A549 (cell line): Measurements from ENCODE around the gene VEGFC. TPM values are rescaled to one million over a fixed set of nuclear protein-coding genes. Genes with fewer than 3 reads are reported as not detected.

Source experiments
- ATAC-seq, 2 experiments: fragments of 200-7000 bp in 1 of 2; fragments of >200 bp in 1 of 2; cut with Nextera tagmentation in 1 of 2; cut with Tn5 transposase in 1 of 2; 3 replicates each; pipeline versions ENCODE4 v1.8.0 to v1.9.1; 2018 to 2020; ENCODE audit warnings: mild to moderate bottlenecking in 1 of 2, moderate library complexity in 1 of 2
- CTCF ChIA-PET: fragments of 300-600 bp; sonication (Branson Sonifier 250); formaldehyde crosslinking; extraction: SDS; loops from one replicate; lab custom pipeline; 2021; ENCODE audit warnings: antibody characterized with exemption, inconsistent platforms; lab: Yijun Ruan, JAX
- POLR2A ChIA-PET: fragments of 350-600 bp; formaldehyde crosslinking; extraction: SDS; loops from one replicate; lab custom pipeline; 2021; ENCODE audit warnings: antibody characterized with exemption, inconsistent platforms; lab: Yijun Ruan, JAX
- DNase-seq, 2 experiments: peaks; one replicate each; pipeline versions ENCODE4 v3.0.0 to v3.0.0-alpha.2; 2011 to 2016; ENCODE audit warnings: low read depth in 1 of 2, low spot score in 1 of 2
- FAIRE-seq: peaks from 2 replicates; lab custom pipeline; 2011; peaks lifted over from hg19 to GRCh38; lab: Jason Lieb, UNC
- H3K27ac ChIP-seq, 2 experiments: fragments of >200 bp; sonication (Bioruptor Twin); formaldehyde crosslinking; 3 replicates each; pipeline ENCODE4 v1.5.1; 2016 to 2017
- H3K4me1 ChIP-seq: fragments of >200 bp; sonication (Bioruptor Twin); formaldehyde crosslinking; 3 replicates; pipeline ENCODE4 v1.6.1; 2016
- H3K4me2 ChIP-seq: fragments of >200 bp; sonication (Bioruptor Twin); formaldehyde crosslinking; 3 replicates; pipeline ENCODE4 v1.6.1; 2016
- H3K4me3 ChIP-seq: fragments of >200 bp; sonication (Bioruptor Twin); formaldehyde crosslinking; 3 replicates; pipeline ENCODE4 v1.5.1; 2016
- H3K9me3 ChIP-seq: fragments of >200 bp; sonication (Bioruptor Twin); formaldehyde crosslinking; 3 replicates; pipeline ENCODE4 v1.6.1; 2016
- CEBPB ChIP-seq, 2 experiments: fragments of >200 bp in 1 of 2; sonication (Bioruptor Twin) in 1 of 2; formaldehyde crosslinking in 1 of 2; IDR thresholded peaks; 2 replicates each; pipeline ENCODE4 v1.6.1; 2012 to 2016
- CHD2 ChIP-seq: fragments of 150-350 bp; IDR thresholded peaks from 2 replicates; pipeline ENCODE4 v1.6.1; 2014; ENCODE audit warnings: low read length; ENCODE audit not compliant: partially characterized antibody
- EP300 ChIP-seq, 2 experiments: fragments of >200 bp; sonication (Bioruptor Twin); formaldehyde crosslinking; IDR thresholded peaks; 2 replicates in 1 of 2; 3 replicates in 1 of 2; pipeline ENCODE4 v1.6.1; 2016 to 2017
- FOSL2 ChIP-seq, 2 experiments: fragments of 450-650 bp in 1 of 2; fragments of >200 bp in 1 of 2; sonication (Bioruptor Twin) in 1 of 2; formaldehyde crosslinking; IDR thresholded peaks; 2 replicates each; pipeline versions ENCODE4 v1.5.0 to v1.6.1; 2016 to 2020; ENCODE audit warnings: mild to moderate bottlenecking in 1 of 2, moderate library complexity in 1 of 2
- HDAC2 ChIP-seq: fragments of 200-600 bp; sonication (generic); IDR thresholded peaks from 2 replicates; pipeline ENCODE4 v1.6.1; 2016
- HOXB5 ChIP-seq: fragments of 250-450 bp; sonication (Bioruptor Pico); IDR thresholded peaks from 2 replicates; pipeline ENCODE4 v1.5.0; 2020; ENCODE audit warnings: mild to moderate bottlenecking, moderate library complexity
- JUN ChIP-seq, 2 experiments: fragments of >200 bp; sonication (Bioruptor Twin); formaldehyde crosslinking; IDR thresholded peaks; 2 replicates in 1 of 2; 3 replicates in 1 of 2; pipeline ENCODE4 v1.6.1; 2016 to 2017
- KDM5A ChIP-seq: fragments of 200-600 bp; sonication (generic); IDR thresholded peaks from 2 replicates; pipeline ENCODE4 v1.6.1; 2016; ENCODE audit warnings: antibody characterized with exemption, mild to moderate bottlenecking
- MYC ChIP-seq: IDR thresholded peaks from 2 replicates; pipeline ENCODE4 v1.6.1; 2012; ENCODE audit warnings: mild to moderate bottlenecking, inconsistent platforms, low read length, improper control_type of control experiment, borderline replicate concordance
- POLR2AphosphoS2 ChIP-seq: conservative IDR thresholded peaks from 2 replicates; pipeline ENCODE4 v1.6.1; 2012; ENCODE audit warnings: low read length, improper control_type of control experiment, inconsistent platforms
- RNF2 ChIP-seq: fragments of 200-600 bp; sonication (generic); IDR thresholded peaks from 2 replicates; pipeline ENCODE4 v1.6.1; 2016; ENCODE audit warnings: low read depth, mild to moderate bottlenecking, antibody characterized with exemption, moderate library complexity, borderline replicate concordance
- SMC3 ChIP-seq: fragments of >200 bp; sonication (Bioruptor Twin); formaldehyde crosslinking; IDR thresholded peaks from 3 replicates; pipeline ENCODE4 v1.6.1; 2018; ENCODE audit warnings: inconsistent platforms
- TFCP2L1 ChIP-seq: fragments of 250-450 bp; sonication (Bioruptor Pico); IDR thresholded peaks from 2 replicates; pipeline ENCODE4 v1.5.0; 2021; ENCODE audit warnings: mild to moderate bottlenecking
- TP53 ChIP-seq: fragments of 250-450 bp; sonication (Bioruptor Pico); IDR thresholded peaks from 2 replicates; pipeline ENCODE4 v1.5.0; 2021; ENCODE audit warnings: mild to moderate bottlenecking, moderate library complexity
- ZNF302 ChIP-seq: fragments of 250-450 bp; sonication (Bioruptor Pico); IDR thresholded peaks from 2 replicates; pipeline ENCODE4 v1.9.0; 2021; ENCODE audit warnings: inconsistent platforms, mild to moderate bottlenecking, moderate library complexity
- WGBS: methylation state at CpG from one replicate; pipeline ENCODE4 v1.1.6; 2017; ENCODE audit errors: missing lambda C conversion rate; 5-methylcytosine and 5-hydroxymethylcytosine counted together
- polyA plus RNA-seq, 4 experiments: library from polyadenylated mRNA; depleted of rRNA in 3 of 4; stranded (reverse); fragments of >200 nt; fragmentation: RNase III in 1 of 4; extraction: RNeasy Plus Mini Kit Qiagen cat#74134 plus additional on column Dnase treatment in 1 of 4; gene quantifications; 2 replicates in 3 of 4; 3 replicates in 1 of 4; pipeline ENCODE4 v1.2.3, GENCODE V29; 2011 to 2017
- TF ChIP-seq, protein P1 (sequence below): IDR thresholded peaks from 2 replicates; pipeline ENCODE4 v1.6.1; 2012
- TF ChIP-seq, protein P2 (sequence below): fragments of 200-600 bp; sonication (generic); IDR thresholded peaks from 2 replicates; pipeline ENCODE4 v1.6.1; 2016; ENCODE audit warnings: antibody characterized with exemption, mild to moderate bottlenecking, moderate library complexity
- TF ChIP-seq, protein P3 (sequence below): fragments of 150-350 bp; IDR thresholded peaks from 2 replicates; pipeline ENCODE4 v1.6.1; 2014; ENCODE audit warnings: low read depth, mild to moderate bottlenecking, low read length

The VEGFC gene
- polyA plus RNA-seq, 2 of the 4 experiments (the other 2 are of a cell fraction), result 11.6 to 14.4 TPM

DNA sequence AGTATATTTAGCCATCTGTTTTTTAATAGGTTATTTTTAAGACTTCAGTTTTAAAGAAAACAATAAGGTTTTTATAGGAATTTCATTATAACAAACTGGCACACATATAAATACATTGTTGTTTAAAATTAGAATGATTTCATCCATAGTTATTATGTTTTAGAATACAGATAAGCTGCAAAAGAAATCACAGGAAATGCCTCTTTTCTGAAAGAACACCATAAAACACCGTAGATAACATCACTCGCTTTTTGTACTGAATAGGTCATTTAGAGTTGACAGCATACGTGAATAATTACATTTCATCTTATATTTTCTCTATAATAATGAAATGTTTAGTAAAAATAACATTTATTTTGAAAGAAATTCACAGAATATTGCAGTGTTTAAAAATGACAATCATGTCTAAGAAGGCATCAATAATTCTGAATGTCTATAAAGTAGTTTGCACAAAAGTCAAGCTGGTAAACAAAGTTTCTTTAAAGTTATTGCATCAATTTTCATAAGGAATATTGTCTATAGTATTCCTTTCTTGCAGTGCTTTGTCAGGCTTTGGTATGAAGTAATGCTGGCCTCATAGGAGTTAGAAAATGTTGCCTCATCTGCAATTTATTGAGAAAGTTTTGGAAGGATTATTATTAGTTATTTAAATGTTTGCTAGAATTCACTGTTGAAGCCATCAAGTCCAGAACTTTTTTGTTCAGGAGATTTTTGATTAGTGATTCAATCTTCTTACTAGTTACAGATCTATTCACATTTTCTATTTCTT is 17.9 kb upstream of the VEGFC start:
- H3K9me3 ChIP-seq, result 0 out of 3 replicates have a peak, but pooled peaks cover 3% of the 10 kb centered on the region
- ChIA-PET POLR2A (no interaction called here), CTCF (interaction anchor here (0.6 kb wide), 1 partner anchor 220 kb away, joined by 3 read pairs; no protein-coding TSS in a partner anchor)
- no peak for DNase-seq
- no peak for FAIRE-seq
- WGBS, result 84% methylated on average over 3 of the region's 3 CpGs
- H3K4me3 ChIP-seq, result no peak overlapping the region
- TF ChIP-seq FOSL2 (IDR thresholded peaks at IDR 0.05) (no peak), FOSL2 (CRISPR knock-in tag; IDR thresholded peaks at IDR 0.05) (no peak), JUN (IDR thresholded peaks at IDR 0.05) (no peak), CEBPB (IDR thresholded peaks at IDR 0.05) (no peak), ZNF302 (CRISPR knock-in tag) (no peak)
- TF ChIP-seq, protein P1, sequence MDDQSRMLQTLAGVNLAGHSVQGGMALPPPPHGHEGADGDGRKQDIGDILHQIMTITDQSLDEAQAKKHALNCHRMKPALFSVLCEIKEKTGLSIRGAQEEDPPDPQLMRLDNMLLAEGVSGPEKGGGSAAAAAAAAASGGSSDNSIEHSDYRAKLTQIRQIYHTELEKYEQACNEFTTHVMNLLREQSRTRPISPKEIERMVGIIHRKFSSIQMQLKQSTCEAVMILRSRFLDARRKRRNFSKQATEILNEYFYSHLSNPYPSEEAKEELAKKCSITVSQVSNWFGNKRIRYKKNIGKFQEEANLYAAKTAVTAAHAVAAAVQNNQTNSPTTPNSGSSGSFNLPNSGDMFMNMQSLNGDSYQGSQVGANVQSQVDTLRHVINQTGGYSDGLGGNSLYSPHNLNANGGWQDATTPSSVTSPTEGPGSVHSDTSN, result no peak
- no peak overlapping the region for H3K4me2 ChIP-seq
- H3K4me1 ChIP-seq, result no peaks in the 10 kb centered on the region
- ATAC-seq, result no peak
- no peak overlapping the region for H3K27ac ChIP-seq

DNA sequence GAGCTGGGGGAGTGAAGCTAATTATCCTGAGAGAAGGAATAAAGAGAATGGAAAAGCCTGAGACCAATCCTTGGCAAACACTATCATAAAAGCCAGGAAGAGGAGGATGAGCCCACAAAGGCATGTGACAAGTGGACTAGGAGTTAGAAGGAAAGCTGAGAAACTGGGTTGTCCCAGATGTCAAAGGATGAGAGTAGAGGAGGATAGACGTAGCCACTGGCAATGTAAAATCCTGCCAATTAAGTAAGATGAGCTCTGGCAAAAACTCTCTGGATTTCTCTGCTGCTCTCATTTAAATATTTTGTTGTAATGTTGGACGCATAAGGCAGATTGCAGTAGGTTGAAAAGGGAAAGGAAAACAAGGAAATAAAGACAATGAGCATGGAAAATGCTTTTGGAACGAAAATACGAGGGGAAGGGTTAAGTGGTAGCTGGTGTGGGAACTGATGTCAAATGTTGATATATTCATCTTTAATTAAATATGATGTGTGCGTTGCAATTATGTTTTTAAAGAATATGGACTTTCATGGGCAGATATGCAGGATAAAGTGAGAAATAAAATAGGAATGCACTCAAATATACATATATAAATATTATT is 14.2 kb upstream of the VEGFC start:
- FAIRE-seq, result no peak
- POLR2A ChIA-PET, result no interaction called here

DNA sequence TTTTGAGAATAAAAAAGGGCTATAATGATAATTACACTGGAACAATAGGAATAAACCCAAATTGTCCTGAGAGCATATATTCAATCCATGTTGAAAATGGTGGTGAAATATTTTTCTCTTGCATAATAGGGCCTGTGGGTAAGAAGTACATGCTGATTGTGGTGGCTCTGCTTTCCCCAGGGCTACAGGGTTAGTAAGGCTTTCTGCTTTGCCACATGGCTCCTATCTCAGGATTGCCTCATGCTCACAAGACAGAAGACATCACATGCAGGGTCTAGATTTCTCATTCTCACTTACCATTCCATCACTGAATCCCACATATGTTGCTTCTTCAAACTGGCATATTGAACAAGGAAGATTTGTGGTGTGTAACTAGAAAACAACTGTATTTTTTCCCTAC is 12.4 kb upstream of the VEGFC start:
- Histone ChIP-seq H3K4me3 (no peak overlapping the region), H3K4me1 (no peaks in the 10 kb centered on the region), H3K4me2 (no peak overlapping the region), H3K27ac (no peak overlapping the region), H3K9me3 (0 out of 3 replicates have a peak, but pooled peaks cover 3% of the 10 kb centered on the region)
- no peak for FAIRE-seq
- CTCF ChIA-PET, result no interaction called here
- POLR2A ChIA-PET, result no interaction called here
- ATAC-seq, result no peak
- TF ChIP-seq CHD2 (no peak), SMC3 (no peak), MYC (no peak), FOSL2 (IDR thresholded peaks at IDR 0.05) (no peak), FOSL2 (CRISPR knock-in tag; IDR thresholded peaks at IDR 0.05) (no peak), HOXB5 (CRISPR knock-in tag) (no peak), RNF2 (no peak), TFCP2L1 (no peak), POLR2AphosphoS2 (no peak), EP300 (IDR thresholded peaks at IDR 0.05) (no peak)
- DNase-seq, result no peak

More for the DNA sequence above, 14.2 kb upstream of the VEGFC start:
- H3K27ac ChIP-seq, result no peak overlapping the region
- no peak for TF ChIP-seq JUN (IDR thresholded peaks at IDR 0.05)
- no peak for TF ChIP-seq KDM5A
- TF ChIP-seq, protein P2, sequence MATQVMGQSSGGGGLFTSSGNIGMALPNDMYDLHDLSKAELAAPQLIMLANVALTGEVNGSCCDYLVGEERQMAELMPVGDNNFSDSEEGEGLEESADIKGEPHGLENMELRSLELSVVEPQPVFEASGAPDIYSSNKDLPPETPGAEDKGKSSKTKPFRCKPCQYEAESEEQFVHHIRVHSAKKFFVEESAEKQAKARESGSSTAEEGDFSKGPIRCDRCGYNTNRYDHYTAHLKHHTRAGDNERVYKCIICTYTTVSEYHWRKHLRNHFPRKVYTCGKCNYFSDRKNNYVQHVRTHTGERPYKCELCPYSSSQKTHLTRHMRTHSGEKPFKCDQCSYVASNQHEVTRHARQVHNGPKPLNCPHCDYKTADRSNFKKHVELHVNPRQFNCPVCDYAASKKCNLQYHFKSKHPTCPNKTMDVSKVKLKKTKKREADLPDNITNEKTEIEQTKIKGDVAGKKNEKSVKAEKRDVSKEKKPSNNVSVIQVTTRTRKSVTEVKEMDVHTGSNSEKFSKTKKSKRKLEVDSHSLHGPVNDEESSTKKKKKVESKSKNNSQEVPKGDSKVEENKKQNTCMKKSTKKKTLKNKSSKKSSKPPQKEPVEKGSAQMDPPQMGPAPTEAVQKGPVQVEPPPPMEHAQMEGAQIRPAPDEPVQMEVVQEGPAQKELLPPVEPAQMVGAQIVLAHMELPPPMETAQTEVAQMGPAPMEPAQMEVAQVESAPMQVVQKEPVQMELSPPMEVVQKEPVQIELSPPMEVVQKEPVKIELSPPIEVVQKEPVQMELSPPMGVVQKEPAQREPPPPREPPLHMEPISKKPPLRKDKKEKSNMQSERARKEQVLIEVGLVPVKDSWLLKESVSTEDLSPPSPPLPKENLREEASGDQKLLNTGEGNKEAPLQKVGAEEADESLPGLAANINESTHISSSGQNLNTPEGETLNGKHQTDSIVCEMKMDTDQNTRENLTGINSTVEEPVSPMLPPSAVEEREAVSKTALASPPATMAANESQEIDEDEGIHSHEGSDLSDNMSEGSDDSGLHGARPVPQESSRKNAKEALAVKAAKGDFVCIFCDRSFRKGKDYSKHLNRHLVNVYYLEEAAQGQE, result no peak
- TF ChIP-seq TP53 (CRISPR knock-in tag), result no peak
- TF ChIP-seq, protein P3, sequence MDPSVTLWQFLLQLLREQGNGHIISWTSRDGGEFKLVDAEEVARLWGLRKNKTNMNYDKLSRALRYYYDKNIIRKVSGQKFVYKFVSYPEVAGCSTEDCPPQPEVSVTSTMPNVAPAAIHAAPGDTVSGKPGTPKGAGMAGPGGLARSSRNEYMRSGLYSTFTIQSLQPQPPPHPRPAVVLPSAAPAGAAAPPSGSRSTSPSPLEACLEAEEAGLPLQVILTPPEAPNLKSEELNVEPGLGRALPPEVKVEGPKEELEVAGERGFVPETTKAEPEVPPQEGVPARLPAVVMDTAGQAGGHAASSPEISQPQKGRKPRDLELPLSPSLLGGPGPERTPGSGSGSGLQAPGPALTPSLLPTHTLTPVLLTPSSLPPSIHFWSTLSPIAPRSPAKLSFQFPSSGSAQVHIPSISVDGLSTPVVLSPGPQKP, result no peak
- TF ChIP-seq HDAC2, result no peak
- ATAC-seq, result no peak
- H3K9me3 ChIP-seq, result 0 out of 3 replicates have a peak, but pooled peaks cover 3% of the 10 kb centered on the region
- H3K4me3 ChIP-seq, result no peak overlapping the region
- CTCF ChIA-PET, result no interaction called here
- no peak for DNase-seq
- no peaks in the 10 kb centered on the region for H3K4me1 ChIP-seq
- 81% methylated on average over 5 of the region's 5 CpGs for WGBS
- no peak overlapping the region for H3K4me2 ChIP-seq
